Progenitor cell of endocrine pancreas (in vitro differentiated cells): ENCODE measurements around the gene GNL1. TPM values are rescaled to one million over a fixed set of nuclear protein-coding genes. Genes with fewer than 3 reads are reported as not detected.
A peak's percentile ranks its signal among the peaks of the same experiment; 100 is the strongest.

ENCODE experiments used
- DNase-seq: peaks from one replicate; pipeline ENCODE4 v3.0.0; 2021; ENCODE audit warnings: low spot score; ENCODE audit not compliant: unreplicated experiment
- H3K27ac Mint-ChIP-seq: 2 replicates; pipeline ENCODE4 v1.8.0; 2021; ENCODE audit warnings: mild to moderate bottlenecking, moderate library complexity, mixed read lengths
- H3K27me3 Mint-ChIP-seq: 2 replicates; pipeline ENCODE4 v1.8.0; 2021; ENCODE audit warnings: mixed read lengths
- H3K36me3 Mint-ChIP-seq: 2 replicates; pipeline ENCODE4 v1.8.0; 2022; ENCODE audit warnings: mixed read lengths; ENCODE audit not compliant: insufficient read depth
- H3K4me1 Mint-ChIP-seq: 2 replicates; pipeline ENCODE4 v1.8.0; 2021; ENCODE audit warnings: low read depth, mixed read lengths
- H3K4me3 Mint-ChIP-seq: 2 replicates; pipeline ENCODE4 v1.8.0; 2021; ENCODE audit warnings: low read depth, mild to moderate bottlenecking, moderate library complexity, mixed read lengths
- H3K9me3 Mint-ChIP-seq: 2 replicates; pipeline ENCODE4 v1.8.0; 2021; ENCODE audit warnings: low read depth, mixed read lengths
- total RNA-seq: library from RNA; stranded (reverse); gene quantifications from 2 replicates; pipeline ENCODE4 v1.2.1, GENCODE V29; 2021
- TF ChIP-seq, protein P1 (sequence below): fragments of 200-600 bp; sonication (generic); IDR thresholded peaks from one replicate; pipeline ENCODE4 v1.5.0; 2021; ENCODE audit warnings: antibody characterized with exemption, mild to moderate bottlenecking; ENCODE audit not compliant: unreplicated experiment

The GNL1 gene
- total RNA-seq, 1 donor from 2014 or later, result 75.2 TPM

DNA sequence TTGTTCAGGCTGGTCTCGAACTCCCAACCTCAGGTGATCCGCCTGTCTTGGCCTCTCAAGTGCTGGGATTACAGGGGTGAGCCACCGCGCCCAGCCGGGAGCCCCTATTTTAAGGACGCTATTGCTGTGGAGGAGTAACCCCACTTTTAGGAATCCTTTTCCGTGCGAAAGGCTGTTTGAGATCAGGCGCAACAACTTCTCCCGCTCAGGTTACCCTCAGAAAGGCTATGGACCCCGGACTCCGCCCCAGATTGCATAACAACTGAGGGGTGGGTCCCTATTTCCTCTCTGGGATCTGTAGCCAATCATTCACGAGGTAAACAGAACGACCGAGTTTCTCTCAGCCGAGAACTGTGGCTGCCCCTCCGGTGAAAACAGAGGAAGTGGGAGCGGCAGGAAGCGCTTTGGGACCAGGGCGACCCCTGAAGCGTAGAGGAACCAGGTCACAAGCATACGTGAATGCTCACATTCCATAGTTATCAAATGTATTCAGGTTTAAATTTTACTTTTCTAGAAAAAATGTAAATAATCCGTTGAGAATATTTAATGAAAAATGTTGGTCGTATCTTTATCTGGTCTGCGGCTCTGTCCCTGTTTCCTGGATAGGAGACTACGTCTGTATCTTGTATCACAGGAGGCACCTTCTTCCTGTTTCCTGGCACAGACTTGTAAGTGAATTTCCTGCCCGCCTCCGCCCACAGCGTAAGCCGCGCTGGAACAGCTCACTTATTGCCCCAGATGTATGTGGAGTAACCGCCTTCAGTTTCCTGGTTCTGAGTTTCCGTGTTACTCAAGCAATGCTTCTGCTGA lies 40.1 kb downstream of the GNL1 start:
- Mint-ChIP-seq H3K4me3 (peak overlapping the region; percentile 78), H3K27me3 (peaks cover 16% of the 10 kb centered on the region), H3K36me3 (no peaks in the 10 kb centered on the region), H3K9me3 (peaks cover 3% of the 10 kb centered on the region), H3K4me1 (no peaks in the 10 kb centered on the region), H3K27ac (peak overlapping the region; percentile 98)
- TF ChIP-seq, protein P1, sequence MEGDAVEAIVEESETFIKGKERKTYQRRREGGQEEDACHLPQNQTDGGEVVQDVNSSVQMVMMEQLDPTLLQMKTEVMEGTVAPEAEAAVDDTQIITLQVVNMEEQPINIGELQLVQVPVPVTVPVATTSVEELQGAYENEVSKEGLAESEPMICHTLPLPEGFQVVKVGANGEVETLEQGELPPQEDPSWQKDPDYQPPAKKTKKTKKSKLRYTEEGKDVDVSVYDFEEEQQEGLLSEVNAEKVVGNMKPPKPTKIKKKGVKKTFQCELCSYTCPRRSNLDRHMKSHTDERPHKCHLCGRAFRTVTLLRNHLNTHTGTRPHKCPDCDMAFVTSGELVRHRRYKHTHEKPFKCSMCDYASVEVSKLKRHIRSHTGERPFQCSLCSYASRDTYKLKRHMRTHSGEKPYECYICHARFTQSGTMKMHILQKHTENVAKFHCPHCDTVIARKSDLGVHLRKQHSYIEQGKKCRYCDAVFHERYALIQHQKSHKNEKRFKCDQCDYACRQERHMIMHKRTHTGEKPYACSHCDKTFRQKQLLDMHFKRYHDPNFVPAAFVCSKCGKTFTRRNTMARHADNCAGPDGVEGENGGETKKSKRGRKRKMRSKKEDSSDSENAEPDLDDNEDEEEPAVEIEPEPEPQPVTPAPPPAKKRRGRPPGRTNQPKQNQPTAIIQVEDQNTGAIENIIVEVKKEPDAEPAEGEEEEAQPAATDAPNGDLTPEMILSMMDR, result no peak
- DNase-seq, result peak; percentile 59

DNA sequence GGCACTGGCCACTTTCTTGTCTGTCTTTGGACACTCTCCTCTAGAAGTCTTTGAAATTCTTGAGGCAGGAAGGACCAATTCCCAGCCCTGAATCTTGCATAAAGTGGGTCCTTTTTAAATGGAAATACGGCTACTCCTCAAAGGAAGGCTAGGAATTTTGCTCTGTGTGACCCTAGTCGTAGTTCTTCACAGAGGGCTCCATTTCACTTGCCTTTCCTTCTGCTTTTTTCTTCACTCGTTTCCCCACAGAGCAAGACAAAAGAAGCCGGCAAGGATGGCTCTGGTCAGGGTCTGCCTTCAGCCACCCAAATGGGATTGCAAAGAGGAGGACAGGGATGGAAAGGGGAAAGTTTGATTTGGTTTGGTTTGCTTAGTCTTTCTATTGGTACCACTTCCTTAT lies 41.2 kb downstream of the GNL1 start:
- Mint-ChIP-seq H3K4me1 (no peaks in the 10 kb centered on the region), H3K27me3 (peaks cover 17% of the 10 kb centered on the region), H3K9me3 (peaks cover 3% of the 10 kb centered on the region), H3K27ac (no peak overlapping the region), H3K36me3 (no peaks in the 10 kb centered on the region), H3K4me3 (peak overlapping the region; percentile 78)
- TF ChIP-seq, protein P1, result no peak
- DNase-seq, result no peak

DNA sequence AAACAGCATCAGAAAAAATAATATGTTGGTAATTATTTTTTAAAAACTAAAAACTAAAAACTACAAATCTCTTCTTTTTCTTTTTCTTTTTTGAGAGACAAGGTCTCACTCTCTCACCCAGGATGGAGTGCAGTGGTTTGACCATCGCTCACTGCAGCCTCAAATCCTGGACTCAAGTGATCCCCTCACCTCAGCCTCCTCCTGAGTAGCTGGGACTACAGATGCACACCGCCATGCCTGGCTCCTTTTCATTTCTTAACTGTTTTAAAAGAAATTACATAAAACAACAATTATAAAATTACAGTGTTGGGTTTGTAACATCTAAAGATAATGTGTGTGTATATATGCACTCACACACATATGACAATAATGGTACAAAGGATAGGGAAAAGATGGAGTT lies 42.8 kb downstream of the GNL1 start:
- Mint-ChIP-seq H3K4me1 (no peaks in the 10 kb centered on the region), H3K27me3 (peaks cover 17% of the 10 kb centered on the region), H3K4me3 (no peak overlapping the region), H3K9me3 (peaks cover 3% of the 10 kb centered on the region), H3K36me3 (no peaks in the 10 kb centered on the region), H3K27ac (no peak overlapping the region)
- no peak for DNase-seq
- TF ChIP-seq, protein P1, result no peak

DNA sequence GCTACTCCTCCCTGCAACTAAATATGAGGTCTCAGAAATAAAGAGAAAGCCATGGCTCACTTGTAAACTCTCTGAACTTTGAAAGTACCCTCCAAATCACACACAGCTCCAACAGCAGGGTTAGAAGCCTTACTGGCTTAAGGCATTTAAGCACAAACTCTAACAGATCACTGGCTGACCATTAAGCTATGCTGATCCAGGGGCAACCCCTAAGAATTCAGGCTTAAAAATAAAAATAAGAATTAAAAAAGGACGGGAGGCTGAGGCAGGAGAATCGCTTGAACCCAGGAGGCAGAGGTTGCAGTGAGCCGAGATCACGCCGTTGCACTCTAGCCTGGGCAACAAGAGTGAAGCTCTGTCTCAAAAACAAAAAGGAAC lies 45.1 kb downstream of the GNL1 start:
- Mint-ChIP-seq H3K4me3 (no peak overlapping the region), H3K36me3 (no peaks in the 10 kb centered on the region), H3K9me3 (no peaks in the 10 kb centered on the region), H3K27me3 (peaks cover 21% of the 10 kb centered on the region), H3K4me1 (no peaks in the 10 kb centered on the region), H3K27ac (no peak overlapping the region)
- TF ChIP-seq, protein P1, result no peak
- no peak for DNase-seq

DNA sequence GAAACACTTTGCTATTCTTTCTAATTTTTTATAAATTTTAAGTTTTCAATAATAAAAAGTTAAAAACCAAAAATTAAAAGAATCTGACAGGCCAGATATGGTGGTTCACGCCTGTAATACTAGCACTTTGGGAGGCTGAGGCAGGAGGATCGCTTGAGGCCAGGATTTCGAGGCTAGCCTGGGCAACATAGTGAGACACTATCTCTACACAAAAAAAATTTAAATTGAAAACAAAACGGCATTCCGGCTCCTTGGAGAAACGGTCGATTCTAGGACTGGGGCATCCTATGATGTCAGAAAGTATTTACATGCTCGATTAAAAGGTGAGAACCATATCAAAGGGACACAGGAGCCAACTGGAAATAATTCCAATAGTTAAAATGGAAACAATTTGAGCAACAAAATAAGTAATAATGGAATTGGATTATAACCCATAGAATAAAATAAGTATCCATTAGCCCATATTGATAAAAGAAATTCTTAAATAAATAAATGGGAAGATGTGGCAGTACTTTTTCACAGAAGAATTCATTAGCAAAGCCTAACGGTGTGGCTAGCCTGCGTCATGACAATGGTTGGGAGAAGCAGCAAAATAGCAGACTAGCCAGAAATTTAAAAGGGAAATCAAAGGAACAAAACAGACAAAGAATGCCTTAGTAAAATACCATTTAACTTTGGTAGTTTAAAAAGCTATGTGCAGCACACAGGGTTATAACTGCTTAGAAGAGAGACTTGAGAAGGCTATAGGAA lies 45.7 kb downstream of the GNL1 start:
- TF ChIP-seq, protein P1, result no peak
- Mint-ChIP-seq H3K36me3 (no peaks in the 10 kb centered on the region), H3K27me3 (peaks cover 21% of the 10 kb centered on the region), H3K27ac (no peak overlapping the region), H3K4me3 (no peak overlapping the region), H3K9me3 (no peaks in the 10 kb centered on the region), H3K4me1 (no peaks in the 10 kb centered on the region)
- DNase-seq, result no peak
